GM12878 (cell line): ENCODE measurements around the gene ZNF662. TPM values are rescaled to one million over a fixed set of nuclear protein-coding genes. Genes with fewer than 3 reads are reported as not detected.

Experiments
- ASH2L ChIP-seq: fragments of 300-600, 200-600 bp; sonication (generic); IDR thresholded peaks from 2 replicates; pipeline ENCODE4 v1.6.1; 2017; ENCODE audit warnings: low read depth, mild to moderate bottlenecking, borderline replicate concordance
- BCLAF1 ChIP-seq: fragments of 450-650 bp; IDR thresholded peaks from 2 replicates; pipeline ENCODE4 v1.6.1; 2017; ENCODE audit warnings: antibody characterized with exemption, mild to moderate bottlenecking, moderate library complexity
- BMI1 ChIP-seq: fragments of 450-650 bp; IDR thresholded peaks from 2 replicates; pipeline ENCODE4 v1.6.1; 2016; ENCODE audit warnings: mild to moderate bottlenecking, moderate library complexity, borderline replicate concordance
- FOXK2 ChIP-seq: fragments of 450-650 bp; IDR thresholded peaks from 2 replicates; pipeline ENCODE4 v1.6.1; 2017; ENCODE audit warnings: mild to moderate bottlenecking, moderate library complexity
- HDAC2 ChIP-seq: fragments of 200-600 bp; sonication (generic); IDR thresholded peaks from 2 replicates; pipeline ENCODE4 v1.6.1; 2017
- IKZF2 ChIP-seq, 2 experiments: fragments of 450-650 bp; IDR thresholded peaks; 2 replicates each; pipeline ENCODE4 v1.6.1; 2017; ENCODE audit warnings: mild to moderate bottlenecking in 2 of 2, moderate library complexity in 2 of 2
- NKRF ChIP-seq: fragments of 450-650 bp; conservative IDR thresholded peaks from 2 replicates; pipeline ENCODE4 v1.6.1; 2017; ENCODE audit warnings: mild to moderate bottlenecking, moderate library complexity
- SIN3A ChIP-seq: IDR thresholded peaks from 2 replicates; pipeline ENCODE4 v1.6.1; 2012; ENCODE audit warnings: low read depth, low read length, improper control_type of control experiment
- TCF7 ChIP-seq: IDR thresholded peaks from 2 replicates; pipeline ENCODE4 v1.6.1; 2014; ENCODE audit warnings: antibody characterized with exemption, borderline replicate concordance
- ZNF207 ChIP-seq: fragments of 450-650 bp; IDR thresholded peaks from 2 replicates; pipeline ENCODE4 v1.6.1; 2014; ENCODE audit warnings: antibody characterized with exemption, mild to moderate bottlenecking, borderline replicate concordance
- polyA plus RNA-seq, 11 experiments: library from polyadenylated mRNA; depleted of rRNA in 4 of 11; unstranded in 6 of 11; stranded (reverse) in 5 of 11; fragments of >200 nt; fragmentation: Nextera tagmentation in 4 of 11; fragmentation: Illumina TruSeq in 1 of 11; extraction: Ambion mirVana in 4 of 11; extraction: Trizol in 1 of 11; gene quantifications; 1 replicate in 1 of 11; 2 replicates in 10 of 11; pipeline versions ENCODE4 v1.2.1 to v1.2.3, GENCODE V29; 2011 to 2016; ENCODE audit warnings: inconsistent platforms in 2 of 11, missing spikeins in 2 of 11, low read depth in 1 of 11
- total RNA-seq, 4 experiments: library from RNA; depleted of rRNA in 3 of 4; stranded (reverse); fragments of >200 nt in 3 of 4; fragmentation: Illumina TruSeq in 1 of 4; extraction: Trizol in 1 of 4; gene quantifications; 2 replicates each; pipeline versions ENCODE4 v1.2.1 to v1.2.3, GENCODE V29; 2013 to 2021

The ZNF662 gene
- total and polyA plus RNA-seq, 10 of the 15 experiments (the other 5 are each of a cell fraction or from before 2014, with no cell fraction given): not detected

- TF ChIP-seq ZNF207: no peak
- no peak for TF ChIP-seq BMI1
- TF ChIP-seq ASH2L: no peak
- no peak for TF ChIP-seq BCLAF1
- TF ChIP-seq FOXK2: no peak
- no peak for TF ChIP-seq SIN3A
- TF ChIP-seq TCF7: no peak
- no peak for TF ChIP-seq HDAC2
- TF ChIP-seq IKZF2 (IDR thresholded peaks at IDR 0.05): no peak
- TF ChIP-seq NKRF: no peak
- TF ChIP-seq, all 136 proteins: peak for 0
These were observed 33.2 kb upstream of the ZNF662 start (continued) for GRCh38 chr3:42872718-42873117.
